Neural crest cell (in vitro differentiated cells): ENCODE data around the gene SLC5A10. TPM values are rescaled to one million over a fixed set of nuclear protein-coding genes. Genes with fewer than 3 reads are reported as not detected.
A peak's percentile ranks its signal among the peaks of the same experiment; 100 is the strongest.

Experiments used
- DNase-seq: peaks from one replicate; pipeline ENCODE4 v3.0.0; 2021; ENCODE audit warnings: low read depth, mixed read lengths, low spot score
- H3K27ac Mint-ChIP-seq: one replicate; pipeline ENCODE4 v1.8.0; 2021; ENCODE audit warnings: mild to moderate bottlenecking, mixed read lengths; ENCODE audit not compliant: unreplicated experiment
- H3K27me3 Mint-ChIP-seq: 2 replicates; pipeline ENCODE4 v1.8.0; 2021; ENCODE audit warnings: low read depth, mild to moderate bottlenecking, mixed read lengths
- H3K36me3 Mint-ChIP-seq: 2 replicates; pipeline ENCODE4 v1.8.0; 2021; ENCODE audit warnings: low read depth, mild to moderate bottlenecking, mixed read lengths
- H3K4me1 Mint-ChIP-seq: 2 replicates; pipeline ENCODE4 v1.8.0; 2021; ENCODE audit warnings: mixed read lengths
- H3K4me3 Mint-ChIP-seq: one replicate; pipeline ENCODE4 v1.8.0; 2021; ENCODE audit warnings: mild to moderate bottlenecking, mixed read lengths
- H3K9me3 Mint-ChIP-seq: 2 replicates; pipeline ENCODE4 v1.8.0; 2021; ENCODE audit warnings: mixed read lengths
- total RNA-seq: library from RNA; stranded (reverse); gene quantifications from 2 replicates; pipeline ENCODE4 v1.2.1, GENCODE V29; 2021
- TF ChIP-seq, protein P1 (sequence below): fragments of 200-600 bp; sonication (generic); conservative IDR thresholded peaks from 2 replicates; pipeline ENCODE4 v1.5.0; 2021; ENCODE audit warnings: antibody characterized with exemption, mild to moderate bottlenecking

SLC5A10 gene
- total RNA-seq, 1 donor from 2014 or later: not detected

- H3K27ac Mint-ChIP-seq: no peak overlapping the region
- no peaks in the 10 kb centered on the region for H3K4me1 Mint-ChIP-seq
- peaks cover 25% of the 10 kb centered on the region for H3K27me3 Mint-ChIP-seq
- TF ChIP-seq, protein P1, sequence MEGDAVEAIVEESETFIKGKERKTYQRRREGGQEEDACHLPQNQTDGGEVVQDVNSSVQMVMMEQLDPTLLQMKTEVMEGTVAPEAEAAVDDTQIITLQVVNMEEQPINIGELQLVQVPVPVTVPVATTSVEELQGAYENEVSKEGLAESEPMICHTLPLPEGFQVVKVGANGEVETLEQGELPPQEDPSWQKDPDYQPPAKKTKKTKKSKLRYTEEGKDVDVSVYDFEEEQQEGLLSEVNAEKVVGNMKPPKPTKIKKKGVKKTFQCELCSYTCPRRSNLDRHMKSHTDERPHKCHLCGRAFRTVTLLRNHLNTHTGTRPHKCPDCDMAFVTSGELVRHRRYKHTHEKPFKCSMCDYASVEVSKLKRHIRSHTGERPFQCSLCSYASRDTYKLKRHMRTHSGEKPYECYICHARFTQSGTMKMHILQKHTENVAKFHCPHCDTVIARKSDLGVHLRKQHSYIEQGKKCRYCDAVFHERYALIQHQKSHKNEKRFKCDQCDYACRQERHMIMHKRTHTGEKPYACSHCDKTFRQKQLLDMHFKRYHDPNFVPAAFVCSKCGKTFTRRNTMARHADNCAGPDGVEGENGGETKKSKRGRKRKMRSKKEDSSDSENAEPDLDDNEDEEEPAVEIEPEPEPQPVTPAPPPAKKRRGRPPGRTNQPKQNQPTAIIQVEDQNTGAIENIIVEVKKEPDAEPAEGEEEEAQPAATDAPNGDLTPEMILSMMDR: no peak
- DNase-seq: no peak
- H3K36me3 Mint-ChIP-seq: peaks cover 5% of the 10 kb centered on the region
- peaks cover 2% of the 10 kb centered on the region for H3K9me3 Mint-ChIP-seq
- H3K4me3 Mint-ChIP-seq: no peak overlapping the region
These were observed 47.4 kb downstream of the SLC5A10 start for GRCh38 chr17:18999394-18999793.

DNA sequence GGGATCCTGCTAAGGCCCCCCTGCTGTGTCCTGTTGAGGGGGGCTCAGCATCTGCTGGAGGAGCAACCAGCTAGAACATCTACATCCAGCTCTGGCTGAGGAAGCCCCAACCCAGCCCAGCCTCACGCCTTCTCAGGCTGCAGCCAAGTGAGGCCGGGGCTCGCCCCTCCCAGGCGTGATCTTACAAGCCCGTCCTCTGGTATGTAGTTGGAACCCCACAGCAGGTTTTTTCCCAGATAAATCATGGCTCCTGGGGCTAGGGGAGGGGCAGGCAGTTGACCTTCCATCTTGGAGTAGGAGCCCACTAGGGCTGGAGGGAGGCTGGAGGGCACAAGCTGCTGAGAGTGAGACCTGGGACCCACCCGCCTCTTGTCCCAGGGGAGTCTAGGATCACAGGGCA, 47.9 kb downstream of the SLC5A10 start:
- TF ChIP-seq, protein P1: no peak
- H3K4me3 Mint-ChIP-seq: no peak overlapping the region
- no peak for DNase-seq
- H3K9me3 Mint-ChIP-seq: peaks cover 2% of the 10 kb centered on the region
- peaks cover 4% of the 10 kb centered on the region for H3K36me3 Mint-ChIP-seq
- no peaks in the 10 kb centered on the region for H3K4me1 Mint-ChIP-seq
- H3K27ac Mint-ChIP-seq: no peak overlapping the region
- peaks cover 27% of the 10 kb centered on the region for H3K27me3 Mint-ChIP-seq

- DNase-seq: no peak
- TF ChIP-seq, protein P1: no peak
- no peaks in the 10 kb centered on the region for H3K4me1 Mint-ChIP-seq
- no peak overlapping the region for H3K4me3 Mint-ChIP-seq
- H3K27ac Mint-ChIP-seq: peak overlapping the region; percentile 35
- H3K9me3 Mint-ChIP-seq: no peaks in the 10 kb centered on the region
- H3K27me3 Mint-ChIP-seq: peaks cover 31% of the 10 kb centered on the region
- H3K36me3 Mint-ChIP-seq: no peaks in the 10 kb centered on the region
These were observed 48.8 kb downstream of the SLC5A10 start for GRCh38 chr17:19000531-19001325.

DNA sequence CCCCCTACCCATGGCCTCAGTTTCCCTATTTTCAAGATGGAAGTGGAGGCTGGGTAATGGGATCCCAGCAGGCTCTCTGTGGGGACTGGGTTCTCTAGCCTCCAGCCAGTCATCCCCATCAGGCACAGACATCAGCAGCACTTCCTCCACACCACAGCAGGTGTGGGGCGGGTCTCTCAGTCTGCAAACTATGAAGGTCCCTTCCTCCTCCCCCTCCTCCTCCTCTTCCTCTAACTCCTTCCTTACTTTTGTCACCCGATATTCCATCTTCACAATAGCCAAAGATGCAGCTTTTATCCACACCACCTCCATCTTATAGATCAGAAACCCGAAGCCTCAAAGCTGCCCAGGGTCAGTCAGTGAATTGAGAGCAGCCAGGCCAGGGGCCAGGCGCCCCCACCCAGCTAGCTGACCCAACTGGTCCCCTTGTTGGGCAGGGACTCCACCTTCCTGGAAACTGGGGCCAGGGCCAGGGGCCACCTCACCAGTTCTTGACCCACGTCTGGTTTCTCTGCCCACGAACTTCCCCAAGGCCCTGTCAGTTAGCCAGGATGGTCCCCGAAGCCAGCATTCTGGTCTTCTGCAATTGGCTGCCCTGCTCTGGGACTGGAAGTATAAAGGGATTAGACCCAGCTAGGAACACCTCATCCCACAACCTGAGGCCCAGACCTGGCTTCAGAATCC, 50.1 kb downstream of the SLC5A10 start:
- TF ChIP-seq, protein P1: no peak
- H3K27ac Mint-ChIP-seq: no peak overlapping the region
- H3K27me3 Mint-ChIP-seq: peaks cover 38% of the 10 kb centered on the region

DNA sequence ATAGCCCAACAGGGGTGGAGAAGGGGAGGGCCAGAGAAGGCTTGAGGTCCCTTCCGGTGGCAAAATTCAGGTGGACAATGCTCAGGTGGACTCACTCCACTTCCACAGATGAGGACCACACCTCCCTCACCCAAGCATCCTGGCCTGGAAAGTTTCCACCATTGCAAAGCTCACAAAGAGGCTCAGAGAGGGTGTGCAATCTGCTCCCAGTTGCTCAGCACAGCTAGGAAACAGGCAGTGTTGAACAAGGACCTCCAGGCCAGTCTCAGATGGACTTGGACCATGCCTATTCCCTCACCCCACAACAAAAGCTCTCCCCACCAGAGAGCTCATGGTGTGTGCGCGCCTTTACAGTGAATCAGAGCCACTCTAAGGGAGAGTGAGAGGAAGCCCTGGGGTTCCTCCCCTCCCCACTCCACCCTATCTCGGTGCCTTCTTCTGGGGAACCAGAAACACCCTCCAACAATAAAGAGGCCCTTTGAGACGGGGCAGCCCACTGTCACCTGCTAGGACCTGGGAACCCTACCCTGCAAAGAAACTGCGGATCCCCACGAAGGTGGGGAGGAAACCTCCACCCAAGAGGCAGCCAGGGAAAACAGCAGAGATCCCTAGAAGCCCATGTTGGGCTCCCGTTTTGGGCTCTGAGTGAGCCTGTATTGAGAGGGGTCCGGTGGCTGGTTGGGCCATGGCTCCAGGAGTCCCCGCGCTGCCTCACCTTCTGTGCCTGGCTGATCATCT, 51.0 kb downstream of the SLC5A10 start:
- DNase-seq: no peak
- H3K36me3 Mint-ChIP-seq: peaks cover 2% of the 10 kb centered on the region
- H3K27me3 Mint-ChIP-seq: peaks cover 47% of the 10 kb centered on the region
- H3K4me1 Mint-ChIP-seq: no peaks in the 10 kb centered on the region
- TF ChIP-seq, protein P1: no peak
- H3K27ac Mint-ChIP-seq: no peak overlapping the region
- no peaks in the 10 kb centered on the region for H3K9me3 Mint-ChIP-seq
- H3K4me3 Mint-ChIP-seq: peak overlapping the region; percentile 47

More for the DNA sequence above, 50.1 kb downstream of the SLC5A10 start:
- Mint-ChIP-seq H3K4me3 (no peak overlapping the region), H3K36me3 (peaks cover 2% of the 10 kb centered on the region), H3K4me1 (no peaks in the 10 kb centered on the region), H3K9me3 (no peaks in the 10 kb centered on the region)
- no peak for DNase-seq
